Kidney glomerular epithelial cell (primary cell): ENCODE results near the gene DSCAML1.

Experiments
- DNase-seq: peaks from one replicate; lab custom pipeline; 2025; lab: John Stamatoyannopoulos, UW

DSCAML1 gene

GRCh38 chr11:117444711-117445658, 352.0 kb downstream of the DSCAML1 start:
- no peak for DNase-seq

DNA sequence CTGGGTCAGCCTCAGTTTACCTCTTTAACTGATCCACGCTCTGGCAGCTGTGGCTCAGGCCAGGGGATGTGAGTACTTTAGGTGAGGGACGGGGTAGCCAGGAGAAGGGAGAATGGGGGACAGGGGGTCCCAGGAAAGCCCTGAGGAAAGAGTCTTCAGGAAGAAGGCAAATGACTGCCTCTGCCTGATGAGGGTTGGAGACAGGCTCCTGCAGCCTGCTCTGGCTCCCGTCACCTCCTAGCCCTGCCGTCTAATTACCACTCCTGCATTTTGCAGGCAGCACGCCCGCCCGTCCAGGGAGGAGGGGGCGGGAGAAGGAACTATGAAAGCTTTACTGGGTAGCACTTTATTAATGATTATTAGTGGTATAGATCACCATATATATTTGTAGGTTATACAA, 352.8 kb downstream of the DSCAML1 start:
- DNase-seq, result no peak

DNA sequence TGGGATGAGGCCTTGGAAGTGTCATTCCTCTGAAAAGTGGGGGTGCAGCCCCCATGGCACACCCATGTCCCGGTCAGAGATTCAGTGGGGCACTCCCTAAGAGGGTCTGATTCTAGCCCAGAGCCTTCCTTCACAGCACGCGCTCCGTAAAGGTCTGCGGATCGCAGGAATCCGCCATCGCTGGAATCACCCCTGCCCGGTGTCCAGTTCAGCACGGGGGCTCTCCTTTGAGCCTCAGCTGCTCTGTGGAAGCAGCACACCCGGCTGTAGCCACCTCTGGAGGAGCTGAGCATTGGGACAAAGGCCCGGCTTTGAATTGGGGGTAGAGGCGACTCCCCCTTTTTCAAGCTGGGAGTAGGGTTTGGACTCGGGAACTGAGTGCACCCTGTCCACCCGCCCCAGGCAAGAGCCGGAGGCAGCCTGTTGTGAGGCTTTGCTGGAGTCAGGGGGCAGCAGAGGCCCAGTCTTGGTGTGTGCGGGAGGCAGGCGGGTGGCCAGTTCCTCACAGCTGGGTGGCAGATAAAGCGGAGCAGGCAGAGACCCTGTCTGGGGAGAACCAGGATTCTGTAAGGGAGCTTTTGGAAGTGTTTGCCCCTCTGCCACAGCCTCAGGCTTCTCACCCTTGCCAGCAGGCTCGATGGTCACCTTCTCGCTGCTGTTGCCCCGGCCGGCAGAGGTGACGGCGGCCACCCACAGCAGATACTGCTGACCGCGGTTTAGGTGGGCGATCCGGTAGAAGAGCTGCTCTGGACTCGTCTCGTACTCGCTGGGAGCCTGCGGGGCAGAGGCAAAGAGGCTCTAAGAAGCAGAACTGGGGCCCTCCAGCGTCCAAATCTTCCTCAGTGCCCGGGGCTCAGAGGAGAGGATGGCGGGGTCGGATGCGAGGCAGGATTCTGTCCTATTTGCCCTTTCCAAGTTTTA, 353.5 kb downstream of the DSCAML1 start:
- DNase-seq, result no peak

DNA sequence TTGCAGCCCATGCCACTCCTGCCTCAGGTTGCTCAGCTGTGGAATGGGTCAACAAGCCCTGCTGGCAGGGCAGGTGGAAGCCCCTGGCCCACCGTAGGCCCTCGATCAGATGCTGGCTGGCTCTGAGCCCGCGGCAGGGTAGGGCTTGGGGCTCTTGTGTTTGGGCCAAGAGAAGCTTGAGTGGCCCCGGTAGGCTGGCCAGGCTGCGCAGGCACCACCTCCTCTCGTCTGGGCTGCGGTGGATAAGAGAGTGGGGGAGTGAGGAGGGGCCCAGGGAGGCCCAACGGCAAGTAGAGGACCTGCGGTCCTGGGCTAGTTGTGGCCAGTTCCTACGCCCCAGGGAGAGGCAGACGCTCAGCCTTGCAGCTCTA, 354.2 kb downstream of the DSCAML1 start:
- DNase-seq, result no peak

DNA sequence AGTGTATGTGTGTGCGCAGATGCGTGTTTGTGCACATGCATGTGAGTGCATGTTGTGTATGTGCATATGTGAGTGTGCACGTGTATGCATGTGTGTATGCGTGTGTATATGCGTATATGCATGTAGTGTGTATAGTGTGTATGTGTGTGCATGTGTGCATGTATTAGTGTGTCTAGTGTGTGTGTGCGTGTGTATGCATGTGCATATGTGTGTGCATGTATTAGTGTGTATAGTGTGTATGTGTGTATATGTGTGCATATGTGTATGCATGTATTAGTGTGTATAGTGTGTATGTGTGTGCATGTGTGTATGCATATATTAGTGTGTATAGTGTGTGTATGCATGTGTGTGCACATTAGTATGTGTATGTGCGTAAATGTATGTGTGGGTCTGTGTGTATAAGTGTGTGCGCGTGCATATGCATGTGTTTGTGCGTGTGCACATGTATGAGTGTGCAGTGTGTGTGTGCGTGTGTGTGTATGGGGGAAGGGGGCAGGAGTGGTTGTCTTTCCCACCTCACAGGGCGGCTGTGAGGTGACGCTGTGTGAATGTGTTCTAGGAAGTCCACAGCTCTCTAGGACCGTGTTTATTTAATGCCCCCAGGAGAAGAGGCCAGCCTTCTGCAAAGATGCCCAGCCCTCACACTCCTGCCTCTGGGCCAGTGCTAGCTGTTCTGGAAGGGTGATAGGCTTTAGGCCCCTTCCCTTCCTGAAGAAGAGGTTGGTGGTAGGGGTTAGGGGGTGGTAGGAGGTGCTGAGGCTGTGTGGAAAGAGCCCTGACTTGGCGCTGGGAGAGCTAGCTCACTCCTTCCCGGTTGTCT, 354.8 kb downstream of the DSCAML1 start:
- no peak for DNase-seq

DNA sequence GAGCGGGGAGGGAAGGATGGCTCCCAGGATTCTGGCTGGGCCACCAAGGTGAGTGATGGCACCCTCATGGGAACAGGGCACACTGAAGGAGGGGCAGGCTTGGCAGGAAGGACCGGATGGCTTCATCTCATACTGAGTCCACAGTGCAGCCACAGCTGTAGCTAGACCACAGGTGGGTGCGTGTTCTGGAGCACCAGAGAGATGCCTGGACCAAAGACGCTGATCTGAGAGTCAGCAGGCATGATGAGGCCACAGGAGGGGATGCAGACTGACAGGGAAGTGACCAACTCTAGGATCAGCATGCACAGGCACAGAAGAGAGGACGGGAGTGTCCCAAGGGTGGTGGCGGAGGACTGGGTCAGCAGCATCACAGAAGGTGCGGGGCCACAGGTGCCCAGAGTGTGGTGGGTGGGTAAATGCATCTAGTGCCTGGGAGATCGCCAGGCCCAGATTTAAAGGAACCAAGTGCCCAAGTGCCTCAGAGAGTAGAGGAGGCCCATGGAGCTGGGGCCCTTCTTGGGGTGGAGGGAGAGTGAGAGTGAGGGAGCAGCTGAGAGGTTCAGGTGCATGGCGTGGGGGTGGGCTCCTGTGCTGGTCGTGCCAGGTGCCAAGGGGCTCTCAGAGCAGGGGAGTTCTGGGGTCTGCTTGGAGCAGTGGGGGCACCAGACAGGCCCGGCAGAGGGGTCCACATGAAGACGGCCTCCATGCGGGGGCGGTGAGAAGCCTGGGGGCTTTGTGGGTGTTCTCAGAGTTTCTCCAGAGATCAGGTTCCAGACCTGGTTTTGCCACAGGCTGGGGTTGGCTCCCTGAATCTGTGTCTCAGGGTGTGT, 355.7 kb downstream of the DSCAML1 start:
- DNase-seq, result no peak

- DNase-seq, result no peak
Measured at GRCh38 chr11:117440258-117440657, 356.8 kb downstream of the DSCAML1 start.

GRCh38 chr11:117439256-117439655, 357.8 kb downstream of the DSCAML1 start:
- DNase-seq, result no peak

DNA sequence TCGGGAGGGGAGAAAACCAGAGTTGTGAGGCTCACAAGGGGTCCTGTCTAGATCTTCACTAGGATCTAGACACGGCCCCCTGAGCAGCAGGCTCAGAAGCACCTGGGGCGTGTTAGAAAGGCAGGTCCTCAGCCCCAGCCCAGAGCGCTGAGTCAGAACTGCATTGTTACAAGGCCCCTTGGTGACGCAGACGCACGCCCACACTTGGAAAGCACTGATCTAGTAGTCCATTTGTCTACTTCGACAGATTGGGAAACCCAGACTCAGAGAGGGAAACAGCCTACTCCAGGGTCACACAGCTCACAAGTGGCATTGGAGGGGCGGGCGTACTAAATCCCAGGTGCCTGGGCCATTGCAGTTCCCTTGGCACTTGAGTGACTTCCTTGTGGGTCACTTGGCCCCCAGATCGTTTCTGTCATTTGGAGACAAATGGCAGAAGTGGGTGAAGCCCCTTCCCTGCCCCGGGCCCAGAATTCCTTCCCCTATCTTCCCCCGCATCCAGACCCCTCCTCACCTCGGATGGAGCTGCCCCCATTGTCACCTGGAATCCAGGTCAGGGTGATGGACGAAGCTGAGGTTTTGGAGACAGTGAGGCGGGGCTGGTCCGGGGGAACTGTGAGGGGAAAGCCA, 358.5 kb downstream of the DSCAML1 start:
- no peak for DNase-seq

DNA sequence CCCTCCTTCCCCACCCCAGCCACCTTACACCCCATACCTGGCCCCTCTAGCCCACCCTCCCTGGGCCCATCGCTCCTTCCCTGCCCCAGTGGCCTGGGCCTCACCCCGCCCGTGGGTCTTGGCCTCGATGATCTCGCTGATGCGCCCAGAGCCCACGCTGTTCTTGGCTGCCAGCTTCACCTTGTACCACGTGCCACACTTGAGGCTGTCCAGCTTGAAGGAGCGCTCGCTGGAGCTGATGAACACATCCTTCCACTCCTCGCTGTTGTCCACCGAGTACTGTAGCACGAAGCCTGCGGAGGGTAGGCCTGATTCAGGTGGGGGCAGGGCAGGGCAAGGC, 359.3 kb downstream of the DSCAML1 start:
- DNase-seq, result no peak

DNA sequence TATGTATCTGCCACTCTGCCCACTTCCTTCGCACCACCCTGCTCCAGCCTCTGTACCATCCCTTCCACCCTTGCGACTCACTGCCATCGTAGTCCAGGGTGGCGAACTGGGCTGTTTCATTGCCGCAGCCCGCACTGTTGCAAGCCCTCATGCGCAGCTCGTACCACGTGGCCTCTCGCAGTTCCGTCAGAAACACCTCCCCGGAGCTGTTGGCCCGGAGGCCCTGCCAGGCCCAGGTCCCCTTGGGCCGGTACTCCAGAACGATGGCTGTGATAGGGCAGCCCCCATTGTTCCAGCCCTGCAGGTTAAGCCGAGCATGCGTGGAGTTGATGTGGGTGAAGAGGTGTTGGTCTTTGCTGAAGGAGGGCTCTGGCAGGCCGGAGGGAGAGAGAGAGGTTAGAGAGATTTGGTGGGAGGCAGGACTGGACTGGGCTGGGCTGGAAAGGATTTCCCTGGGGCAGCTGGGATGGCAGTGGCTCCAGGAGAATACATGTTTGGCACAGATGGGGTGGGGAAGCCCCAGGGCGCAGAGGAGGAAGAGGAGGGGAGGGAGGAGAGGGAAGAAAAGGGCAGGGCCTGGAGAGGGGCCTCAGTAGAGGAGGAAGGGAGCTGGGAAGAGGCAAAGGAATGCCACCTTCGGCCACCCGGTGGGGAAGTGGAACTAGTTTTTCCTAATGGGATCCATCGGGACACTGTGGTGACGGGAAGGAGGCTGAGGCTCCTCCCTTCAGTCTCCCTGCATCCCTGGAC, 359.8 kb downstream of the DSCAML1 start:
- no peak for DNase-seq

- DNase-seq, result no peak
Measured at GRCh38 chr11:117435326-117435725, 361.7 kb downstream of the DSCAML1 start.

- DNase-seq, result no peak
Measured at GRCh38 chr11:117434481-117434880, 362.5 kb downstream of the DSCAML1 start.

DNA sequence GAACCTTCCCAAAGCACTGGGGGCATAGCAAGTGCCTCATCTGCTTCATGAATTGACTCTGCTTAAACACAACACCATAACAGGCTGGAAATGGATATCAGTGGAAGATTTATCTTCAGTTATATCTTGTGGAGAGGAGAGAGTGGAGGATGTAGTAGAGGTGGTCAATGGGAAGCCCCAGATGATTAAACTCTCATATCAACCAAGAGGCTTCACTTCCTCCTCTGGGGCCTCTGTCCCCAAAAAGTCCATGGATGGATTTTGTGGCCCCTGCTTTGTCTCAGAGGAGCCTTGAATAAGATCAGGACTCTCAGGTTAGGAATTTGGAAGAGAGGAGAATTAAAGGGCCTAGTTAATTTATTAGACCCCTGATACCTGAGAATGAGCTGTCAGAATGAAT, 363.3 kb downstream of the DSCAML1 start:
- no peak for DNase-seq

GRCh38 chr11:117431436-117431835, 365.6 kb downstream of the DSCAML1 start:
- no peak for DNase-seq

- DNase-seq, result no peak
Measured at GRCh38 chr11:117430293-117430955, 366.6 kb downstream of the DSCAML1 start.

GRCh38 chr11:117428856-117429229, 368.2 kb downstream of the DSCAML1 start:
- no peak for DNase-seq

DNA sequence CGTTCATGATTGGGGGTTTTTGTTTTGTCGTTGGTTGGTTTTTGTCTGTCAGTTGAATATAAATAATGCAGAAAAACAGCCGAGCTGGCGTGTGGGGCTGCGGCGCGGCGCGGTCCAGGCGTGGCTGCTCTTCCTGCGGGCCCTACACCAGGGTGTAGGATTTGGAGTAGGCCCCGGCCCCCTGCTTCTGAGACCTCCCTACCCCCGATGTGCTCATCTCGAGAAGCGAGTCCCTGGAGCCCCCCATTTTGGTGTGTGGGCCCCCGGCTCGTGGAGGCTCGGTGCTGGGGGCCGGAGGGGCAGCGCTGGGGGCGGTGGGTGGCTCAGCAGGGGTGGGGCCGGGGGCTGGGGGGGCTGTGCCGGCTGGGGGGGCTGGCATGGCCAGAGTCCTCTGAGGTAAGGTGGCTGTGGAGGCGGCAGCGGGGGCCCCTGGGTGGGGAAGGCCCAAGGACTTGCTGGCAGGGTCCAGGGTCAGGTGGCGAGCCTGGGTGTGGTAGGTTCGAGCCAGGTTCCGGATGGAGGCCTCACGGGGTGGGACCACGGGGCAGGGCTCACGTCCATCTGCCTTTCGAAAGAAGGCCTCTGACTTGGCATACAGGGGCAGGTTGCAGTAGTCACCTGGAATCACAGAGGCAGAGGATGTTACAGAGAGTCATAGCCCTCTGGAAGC, 368.7 kb downstream of the DSCAML1 start:
- no peak for DNase-seq

DNA sequence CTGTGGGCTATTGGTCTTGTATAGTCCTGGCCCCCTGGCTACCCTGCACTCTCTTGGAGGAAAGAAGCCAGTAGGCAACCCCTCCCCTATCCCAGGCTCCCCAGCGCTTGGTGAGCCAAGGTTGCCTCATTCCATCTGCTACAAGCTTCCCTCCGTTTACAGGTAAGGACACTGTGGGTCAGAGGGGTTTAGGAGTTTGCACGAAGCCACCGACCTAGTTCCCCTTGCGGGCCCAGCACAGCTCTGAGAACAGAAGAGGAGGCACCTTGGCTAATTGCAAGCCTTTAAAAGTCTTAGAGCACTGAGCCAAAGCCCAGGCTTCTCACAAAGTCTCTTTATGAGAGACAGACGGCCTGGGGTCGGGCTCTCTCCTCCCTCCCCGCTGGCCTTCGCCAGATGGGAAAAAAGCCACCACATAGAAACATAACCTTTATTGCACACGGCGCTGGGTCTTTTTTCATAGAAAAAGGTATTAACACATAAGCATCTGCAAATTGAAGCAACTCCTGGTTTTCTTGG, 369.6 kb downstream of the DSCAML1 start:
- no peak for DNase-seq
